H1 (cell line): ENCODE results near the gene CDK5RAP2. TPM values are rescaled to one million over a fixed set of nuclear protein-coding genes. Genes with fewer than 3 reads are reported as not detected.

ENCODE experiments used
- CTCF ChIA-PET: fragments of 300-600 bp; sonication (Branson Sonifier 250); formaldehyde crosslinking; loops from one replicate; lab custom pipeline; 2021; ENCODE audit not compliant: partially characterized antibody; lab: Charles Lee
- POLR2A ChIA-PET: fragments of 300-600 bp; sonication (Branson Sonifier 250); formaldehyde crosslinking; loops from one replicate; lab custom pipeline; 2021; ENCODE audit warnings: inconsistent platforms; ENCODE audit not compliant: partially characterized antibody; lab: Charles Lee
- DNase-seq, 2 experiments: peaks; one replicate each; pipeline versions ENCODE4 v3.0.0 to v3.0.0-alpha.2; 2010 to 2022; ENCODE audit warnings: low spot score in 2 of 2, low read depth in 1 of 2, mixed read lengths in 1 of 2
- FAIRE-seq: peaks from 2 replicates; lab custom pipeline; 2011; peaks lifted over from hg19 to GRCh38; lab: Jason Lieb, UNC
- H2AFZ ChIP-seq: 2 replicates; pipeline ENCODE4 v1.8.1; 2012; ENCODE audit warnings: low read length, inconsistent platforms
- H2AK5ac ChIP-seq: 2 replicates; pipeline ENCODE4 v1.6.1; 2013; ENCODE audit warnings: low read depth, low read length
- H2BK120ac ChIP-seq: replicated peaks from 2 replicates; pipeline ENCODE3; 2013; ENCODE audit warnings: low read depth, low read length, inconsistent platforms
- H2BK12ac ChIP-seq: 2 replicates; pipeline ENCODE4 v1.6.1; 2013; ENCODE audit warnings: low read depth, low read length
- H2BK15ac ChIP-seq: 2 replicates; pipeline ENCODE4 v1.6.1; 2013; ENCODE audit warnings: low read length
- H2BK20ac ChIP-seq: 2 replicates; pipeline ENCODE4 v1.6.1; 2013; ENCODE audit warnings: low read length
- H2BK5ac ChIP-seq: 2 replicates; pipeline ENCODE4 v1.6.1; 2013; ENCODE audit warnings: low read depth, low read length
- H3K14ac ChIP-seq: 2 replicates; pipeline ENCODE4 v1.6.1; 2013; ENCODE audit warnings: inconsistent platforms; ENCODE audit not compliant: insufficient read length
- H3K18ac ChIP-seq: 2 replicates; pipeline ENCODE4 v1.6.1; 2013; ENCODE audit warnings: low read length; ENCODE audit errors: extremely low read depth
- H3K23ac ChIP-seq: 2 replicates; pipeline ENCODE4 v1.6.1; 2013; ENCODE audit warnings: inconsistent platforms; ENCODE audit not compliant: insufficient read length
- H3K23me2 ChIP-seq: 2 replicates; pipeline ENCODE4 v1.6.1; 2013; ENCODE audit warnings: low read depth, low read length
- H3K27ac ChIP-seq: 2 replicates; pipeline ENCODE4 v1.6.1; 2011; ENCODE audit warnings: low read depth, low read length, inconsistent platforms
- H3K27me3 ChIP-seq, 4 experiments: replicated peaks in 1 of 4; 1 replicate in 1 of 4; 2 replicates in 3 of 4; pipeline versions ENCODE4 v1.6.1 to v1.8.1; 2011 to 2013; ENCODE audit warnings: low read length in 3 of 4, mild to moderate bottlenecking in 3 of 4, inconsistent platforms in 2 of 4, mixed read lengths in 2 of 4, moderate library complexity in 1 of 4; ENCODE audit not compliant: control insufficient read depth in 3 of 4, insufficient read depth in 3 of 4; ENCODE audit errors: extremely low read depth in 1 of 4
- H3K36me3 ChIP-seq, 4 experiments: 2 replicates each; pipeline versions ENCODE4 v1.6.1 to v1.8.1; 2011 to 2013; ENCODE audit warnings: mild to moderate bottlenecking in 4 of 4, low read length in 3 of 4, moderate library complexity in 2 of 4, control low read depth in 1 of 4, inconsistent platforms in 1 of 4; ENCODE audit not compliant: insufficient read depth in 4 of 4, control insufficient read depth in 2 of 4
- H3K4ac ChIP-seq: replicated peaks from 2 replicates; pipeline ENCODE3; 2013; ENCODE audit warnings: low read length, low read depth, mixed read lengths, inconsistent platforms; ENCODE audit not compliant: insufficient read length
- H3K4me1 ChIP-seq, 4 experiments: replicated peaks in 1 of 4; 1 replicate in 1 of 4; 2 replicates in 3 of 4; pipeline versions ENCODE4 v1.6.1 to v1.8.1; 2011 to 2013; ENCODE audit warnings: low read length in 3 of 4, inconsistent platforms in 2 of 4, mixed read lengths in 1 of 4; ENCODE audit not compliant: insufficient read depth in 4 of 4, control insufficient read depth in 3 of 4
- H3K4me2 ChIP-seq, 2 experiments: 2 replicates each; pipeline versions ENCODE4 v1.6.1 to v1.8.1; 2011 to 2013; ENCODE audit warnings: low read depth in 2 of 2, low read length in 2 of 2, control low read depth in 1 of 2, inconsistent platforms in 1 of 2, mild to moderate bottlenecking in 1 of 2; ENCODE audit not compliant: insufficient read depth in 1 of 2
- H3K4me3 ChIP-seq, 4 experiments: fragments of 200-600, 300-600 bp in 1 of 4; sonication (generic), shearing (Covaris generic), sonication (Bioruptor Twin) in 1 of 4; 2 replicates each; pipeline versions ENCODE4 v1.5.1 to v1.8.1; 2011 to 2016; ENCODE audit warnings: low read length in 4 of 4, low read depth in 3 of 4, control low read depth in 2 of 4, inconsistent platforms in 2 of 4, mild to moderate bottlenecking in 2 of 4, mixed read lengths in 1 of 4, moderate library complexity in 1 of 4; ENCODE audit not compliant: insufficient read depth in 2 of 4; ENCODE audit errors: extremely low read depth in 1 of 4
- H3K56ac ChIP-seq: replicated peaks from 2 replicates; pipeline ENCODE3; 2013; ENCODE audit warnings: low read depth, mild to moderate bottlenecking, mixed read lengths, low read length, inconsistent platforms; ENCODE audit not compliant: insufficient read length
- H3K79me1 ChIP-seq: 2 replicates; pipeline ENCODE4 v1.6.1; 2013; ENCODE audit warnings: low read depth, low read length, control low read depth
- H3K79me2 ChIP-seq, 2 experiments: 2 replicates each; pipeline versions ENCODE4 v1.6.1 to v1.8.1; 2012 to 2013; ENCODE audit warnings: low read length in 2 of 2, mild to moderate bottlenecking in 2 of 2, inconsistent platforms in 1 of 2; ENCODE audit not compliant: insufficient read depth in 2 of 2, control insufficient read depth in 1 of 2
- H3K9ac ChIP-seq, 4 experiments: replicated peaks in 1 of 4; 1 replicate in 1 of 4; 2 replicates in 3 of 4; pipeline versions ENCODE4 v1.6.1 to v1.8.1; 2011 to 2013; ENCODE audit warnings: low read depth in 3 of 4, low read length in 3 of 4, control low read depth in 2 of 4, mild to moderate bottlenecking in 2 of 4, moderate library complexity in 2 of 4, inconsistent platforms in 1 of 4; ENCODE audit errors: extremely low read depth in 1 of 4
- H3K9me3 ChIP-seq, 2 experiments: 2 replicates each; pipeline versions ENCODE4 v1.6.1 to v1.8.1; 2012 to 2013; ENCODE audit warnings: mild to moderate bottlenecking in 2 of 2, moderate library complexity in 2 of 2, control low read depth in 1 of 2, inconsistent platforms in 1 of 2, low read depth in 1 of 2, low read length in 1 of 2, mixed read lengths in 1 of 2; ENCODE audit not compliant: insufficient read depth in 2 of 2
- H4K20me1 ChIP-seq, 2 experiments: replicated peaks in 1 of 2; 2 replicates each; pipeline versions ENCODE3 to v1.8.1; 2011 to 2013; ENCODE audit warnings: inconsistent platforms in 2 of 2, low read length in 2 of 2, mild to moderate bottlenecking in 1 of 2; ENCODE audit not compliant: insufficient read depth in 2 of 2, control insufficient read depth in 1 of 2
- H4K5ac ChIP-seq: 2 replicates; pipeline ENCODE4 v1.6.1; 2013; ENCODE audit warnings: low read length, low read depth, mixed read lengths, inconsistent platforms; ENCODE audit not compliant: insufficient read length
- H4K8ac ChIP-seq: 2 replicates; pipeline ENCODE4 v1.8.0; 2013; ENCODE audit warnings: mild to moderate bottlenecking, moderate library complexity, low read length, inconsistent platforms; ENCODE audit not compliant: insufficient read depth; ENCODE audit errors: extremely low read depth
- H4K91ac ChIP-seq: replicated peaks from 2 replicates; pipeline ENCODE3; 2013; ENCODE audit warnings: low read length, mixed read lengths, inconsistent platforms; ENCODE audit not compliant: insufficient read length
- CTBP2 ChIP-seq: IDR thresholded peaks from 2 replicates; pipeline ENCODE4 v1.7.0; 2011; ENCODE audit warnings: borderline replicate concordance, mild to moderate bottlenecking, moderate library complexity, mixed read lengths, low read length; ENCODE audit not compliant: insufficient read depth, insufficient read length
- EGR1 ChIP-seq: IDR thresholded peaks from 2 replicates; pipeline ENCODE4 v1.6.1; 2011; ENCODE audit warnings: low read depth, low read length, borderline replicate concordance
- JUND ChIP-seq: IDR thresholded peaks from 2 replicates; pipeline ENCODE4 v1.6.1; 2011; ENCODE audit warnings: mild to moderate bottlenecking, improper control_type of control experiment, low read length
- KDM5A ChIP-seq: fragments of 200-600 bp; IDR thresholded peaks from 2 replicates; pipeline ENCODE4 v1.7.1; 2012; ENCODE audit warnings: mild to moderate bottlenecking, low read length, inconsistent platforms, mixed read lengths
- SIRT6 ChIP-seq: IDR thresholded peaks from one replicate; pipeline ENCODE4 v1.7.1; 2012; ENCODE audit warnings: low read length, inconsistent platforms
- SP1 ChIP-seq: IDR thresholded peaks from 2 replicates; pipeline ENCODE4 v1.6.1; 2011; ENCODE audit warnings: low read depth, low read length
- SRF ChIP-seq: IDR thresholded peaks from 2 replicates; pipeline ENCODE4 v1.6.1; 2011; ENCODE audit warnings: mild to moderate bottlenecking, low read depth, low read length, moderate library complexity
- YY1 ChIP-seq: IDR thresholded peaks from 2 replicates; pipeline ENCODE4 v1.6.1; 2011; ENCODE audit warnings: low read depth, mild to moderate bottlenecking, low read length
- WGBS, 2 experiments: shearing (Covaris generic) in 1 of 2; methylation state at CpG; one replicate each; pipeline versions ENCODE4 v1.1.6 to v1.1.7; 2013 to 2015; ENCODE audit warnings: low lambda C conversion rate in 2 of 2, mixed read lengths in 2 of 2, inconsistent platforms in 1 of 2, low coverage in 1 of 2, missing lambda C conversion rate in 1 of 2; ENCODE audit not compliant: insufficient replicate concordance in 2 of 2, insufficient coverage in 1 of 2, insufficient read length in 1 of 2; ENCODE audit errors: extremely low coverage in 1 of 2, missing lambda C conversion rate in 1 of 2; 5-methylcytosine and 5-hydroxymethylcytosine counted together
- polyA plus RNA-seq, 7 experiments: library from polyadenylated mRNA; depleted of rRNA in 3 of 7; stranded (reverse) in 5 of 7; unstranded in 2 of 7; fragments of >200 nt in 5 of 7; fragments of 200-250 nt in 2 of 7; gene quantifications; 1 replicate in 5 of 7; 2 replicates in 1 of 7; 4 replicates in 1 of 7; pipeline versions ENCODE4 v1.2.1 to v1.2.3, GENCODE V29; 2011 to 2013; ENCODE audit warnings: missing spikeins in 2 of 7, mixed read lengths in 2 of 7
- total RNA-seq: library from RNA; stranded (reverse); fragmentation: NEBNext Ultra II Directional; extraction: Animal tissue kit (Norgen Biotek cat#: 25700); gene quantifications from 2 replicates; pipeline ENCODE4 v1.2.1, GENCODE V29; 2021

Gene CDK5RAP2
- total and polyA plus RNA-seq, 2 of the 8 experiments (the other 6 are each of a cell fraction or from before 2014, with no cell fraction given): 19.8 to 49.4 TPM

- no peaks in the 10 kb centered on the region for H3K4me1 ChIP-seq
- peaks cover 16% of the 10 kb centered on the region; the same call in 1 of the 2 replicates for H3K79me1 ChIP-seq
- no peak overlapping the region for H3K27ac ChIP-seq
- H2AFZ ChIP-seq: no peak overlapping the region
- no peak overlapping the region for H2BK12ac ChIP-seq
- H3K14ac ChIP-seq: no peak overlapping the region
- H4K8ac ChIP-seq: no peak overlapping the region
- no peak overlapping the region for H3K4me3 ChIP-seq
- H4K5ac ChIP-seq: no peak overlapping the region
- no peaks in the 10 kb centered on the region for H3K23me2 ChIP-seq
- H3K4ac ChIP-seq: no peak overlapping the region
- H2BK120ac ChIP-seq: no peak overlapping the region
- H3K27me3 ChIP-seq: no peaks in the 10 kb centered on the region
- WGBS, 2 experiments: 94% methylated on average over 1 of the region's 1 CpG; no CpG with 5 or more reads in 1 of the 2 experiments
- no peak overlapping the region for H2BK20ac ChIP-seq
- H2AK5ac ChIP-seq: no peak overlapping the region
- ChIA-PET POLR2A (interaction anchor here (0.8 to 1.5 kb wide), 2 partner anchors 9 to 10 kb away, joined by 3 to 5 read pairs; no protein-coding TSS in a partner anchor), CTCF (interaction anchor here (2.4 kb wide), 1 partner anchor 8 kb away, joined by 6 read pairs; no protein-coding TSS in a partner anchor)
- TF ChIP-seq YY1 (no peak), SIRT6 (no peak), SP1 (no peak), CTBP2 (no peak), KDM5A (no peak), EGR1 (no peak), JUND (no peak), SRF (no peak)
- no peak overlapping the region for H2BK15ac ChIP-seq
- no peak overlapping the region for H3K23ac ChIP-seq
- peaks cover 0 to 48% of the 10 kb centered on the region in 2 experiments; a peak in 2 of 4 replicates for H3K79me2 ChIP-seq
- no peak overlapping the region for H3K4me2 ChIP-seq
- no peak overlapping the region for H3K56ac ChIP-seq
- DNase-seq (no peak), FAIRE-seq (no peak)
- peaks cover 7 to 15% of the 10 kb centered on the region in 2 experiments for H4K20me1 ChIP-seq
- H3K9ac ChIP-seq: no peak overlapping the region
- H4K91ac ChIP-seq: no peak overlapping the region
- no peak overlapping the region for H2BK5ac ChIP-seq
- no peaks in the 10 kb centered on the region for H3K9me3 ChIP-seq
- H3K18ac ChIP-seq: no peak overlapping the region
- peaks cover 4 to 25% (median 4%) of the 10 kb centered on the region in 4 experiments; a peak in 5 of 8 replicates for H3K36me3 ChIP-seq
Observed at GRCh38 chr9:120561709-120562108, 18.3 kb downstream of the CDK5RAP2 start.
